ENCODE results near the gene GRAMD1A.
"Not testable (repeated sequence)": the region's sequence is repeated elsewhere in the genome, so short reads cannot be mapped to it uniquely, and the experiment has no call there.

Gene GRAMD1A

DNA sequence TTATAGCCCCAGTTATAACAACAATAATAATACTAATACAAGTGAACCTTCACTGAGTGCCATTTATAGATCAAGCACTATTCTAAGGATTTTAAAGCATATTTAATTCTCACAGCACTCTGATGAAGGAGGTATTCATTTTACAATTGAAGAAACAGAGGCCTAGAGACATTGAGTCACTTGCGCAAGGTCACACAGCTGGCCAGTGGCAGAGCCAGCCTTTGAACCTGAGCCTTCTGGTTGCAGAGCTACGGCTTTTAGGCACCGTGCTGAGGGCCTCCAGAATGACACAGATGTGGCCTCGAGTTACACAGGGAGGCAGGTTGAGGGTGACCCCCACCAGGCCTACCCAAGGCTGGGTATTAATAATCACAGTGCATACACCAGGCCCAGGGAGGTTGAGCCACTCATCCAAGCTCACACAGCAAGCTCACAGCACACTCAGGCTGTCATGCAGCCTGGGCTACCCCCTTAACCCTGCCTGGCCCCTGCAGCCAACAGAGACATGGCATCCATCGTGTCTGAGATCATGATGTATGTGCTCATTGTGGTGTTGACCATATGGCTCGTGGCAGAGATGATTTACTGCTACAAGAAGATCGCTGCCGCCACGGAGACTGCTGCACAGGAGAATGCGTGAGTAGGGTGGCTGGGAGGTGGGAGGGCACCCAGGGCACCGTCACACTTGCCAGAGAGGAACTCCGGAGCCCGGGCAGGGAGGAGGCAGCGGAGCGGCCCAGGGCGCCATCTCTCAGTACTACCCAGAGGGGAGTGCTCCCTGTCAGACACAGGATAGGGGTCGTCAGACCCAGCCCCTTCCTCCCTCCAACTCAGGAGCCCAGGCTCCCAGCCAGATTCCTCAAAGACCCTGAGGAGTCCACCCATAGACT, 38.7 kb downstream of the GRAMD1A start:
- no peak for DNase-seq (ENCODE audit: low read depth)

DNA sequence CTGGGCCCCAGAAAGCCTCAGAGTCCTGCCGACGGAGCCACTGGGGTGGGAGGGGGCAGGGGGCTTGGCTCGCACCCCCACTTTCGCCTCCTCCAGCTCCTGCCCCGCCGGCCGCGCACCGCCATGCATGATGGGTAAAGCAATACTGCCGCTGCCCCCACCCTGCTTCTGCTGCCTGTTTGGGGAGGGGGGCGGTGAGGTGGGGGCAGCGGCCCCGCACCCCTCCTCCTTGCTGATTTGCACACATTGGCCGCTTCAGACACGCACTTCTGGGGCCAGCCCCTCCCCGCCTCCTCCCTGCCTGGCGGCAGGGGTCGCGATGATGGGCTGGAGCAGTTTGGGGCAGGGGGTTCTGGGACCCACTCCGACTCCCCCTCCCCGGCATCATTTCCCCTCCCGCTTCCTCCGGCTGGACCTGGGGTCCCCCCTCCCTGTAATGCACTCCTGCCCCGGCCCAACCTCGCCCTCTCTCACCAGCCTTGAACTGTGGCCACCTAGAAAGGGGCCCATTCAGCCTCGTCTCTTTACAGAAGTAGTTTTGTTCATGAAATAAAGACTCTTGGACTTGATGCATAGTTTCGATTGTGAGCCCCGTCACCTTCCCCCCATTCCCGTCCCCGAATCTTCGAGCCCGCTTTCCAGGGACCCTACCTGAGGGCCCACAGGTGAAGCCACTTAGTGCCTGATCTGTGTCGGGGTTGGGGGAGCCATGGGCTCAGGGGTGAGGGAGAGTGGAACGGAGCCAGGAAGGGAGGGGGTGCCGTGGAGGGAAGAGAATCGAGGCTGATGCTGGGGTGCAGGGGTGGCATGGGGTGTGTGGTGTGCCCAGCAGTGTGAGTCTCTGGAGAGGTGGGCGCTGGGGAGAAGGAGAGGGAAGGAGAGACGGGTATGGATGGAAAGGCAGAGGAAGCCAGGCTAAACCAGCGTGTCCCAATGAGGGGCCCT, 40.0 kb downstream of the GRAMD1A start:
- DNase-seq (ENCODE audit: low read depth) = no peak

DNA sequence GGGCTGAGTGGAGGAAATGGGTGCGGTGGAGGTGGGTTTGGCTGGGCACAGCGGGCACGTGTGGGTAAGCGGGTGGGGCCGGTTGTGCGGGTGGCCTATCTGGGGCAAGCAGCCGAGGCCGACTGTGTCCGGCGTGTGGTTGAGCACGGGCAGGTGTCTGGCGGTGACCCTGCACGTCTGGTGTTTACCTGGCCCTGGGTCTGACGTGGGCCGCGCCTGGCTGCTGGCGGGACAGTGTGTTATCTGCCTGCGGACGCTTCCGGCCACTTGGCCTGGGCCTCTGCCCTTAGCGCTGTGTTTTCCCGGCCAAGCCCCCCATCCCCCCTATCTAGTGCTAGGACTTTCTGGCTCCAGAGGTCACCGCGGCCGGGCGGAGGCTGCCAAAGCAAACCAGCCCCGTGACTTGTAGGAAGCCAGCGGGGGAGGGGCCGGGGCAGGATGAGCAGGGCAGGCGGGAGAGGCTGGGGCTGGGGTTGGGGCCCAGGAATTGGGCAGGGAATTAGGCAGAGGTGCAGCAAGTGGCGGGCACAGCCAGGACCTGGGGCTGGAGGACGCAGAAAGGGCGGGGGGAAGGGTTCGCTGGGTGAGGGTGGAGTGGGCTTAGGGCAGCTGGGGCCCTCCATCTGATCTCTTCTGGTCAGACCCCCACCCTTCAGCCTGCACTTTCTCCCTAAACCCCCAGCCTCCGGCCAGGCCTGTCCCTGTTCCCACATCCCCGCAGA, 40.9 kb downstream of the GRAMD1A start:
- no peak for DNase-seq (ENCODE audit: low read depth)

DNA sequence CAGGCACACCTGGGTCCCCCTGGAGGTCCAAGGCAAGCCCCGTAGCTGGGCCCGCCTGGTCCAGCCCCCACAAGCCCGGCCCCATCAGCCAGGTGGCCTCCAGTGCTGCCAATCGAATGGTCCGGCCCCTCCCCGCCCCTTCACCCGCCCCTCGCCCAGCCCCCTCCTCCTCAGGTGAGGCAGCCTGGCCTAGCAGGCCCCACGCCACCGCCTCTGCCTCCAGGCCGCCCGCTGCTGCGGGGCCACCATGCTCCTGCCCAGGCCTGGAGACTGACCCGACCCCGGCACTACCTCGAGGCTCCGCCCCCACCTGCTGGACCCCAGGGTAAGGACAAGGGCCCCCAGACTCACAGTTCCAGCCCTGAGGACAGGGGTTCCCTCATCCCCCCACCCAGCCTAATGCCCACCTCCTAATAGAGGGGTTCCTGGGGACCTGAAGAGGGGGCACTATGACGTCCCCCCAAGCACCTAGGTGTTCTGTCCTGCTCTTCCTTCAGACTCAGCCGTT, 41.5 kb downstream of the GRAMD1A start, which contains the start of gene HPN:
TSS of gene HPN (plus strand) at position 174 of the 508 bp plus-strand sequence. CDS start 786 bp downstream, outside the sequence.
- DNase-seq (ENCODE audit: low read depth) = no peak

DNA sequence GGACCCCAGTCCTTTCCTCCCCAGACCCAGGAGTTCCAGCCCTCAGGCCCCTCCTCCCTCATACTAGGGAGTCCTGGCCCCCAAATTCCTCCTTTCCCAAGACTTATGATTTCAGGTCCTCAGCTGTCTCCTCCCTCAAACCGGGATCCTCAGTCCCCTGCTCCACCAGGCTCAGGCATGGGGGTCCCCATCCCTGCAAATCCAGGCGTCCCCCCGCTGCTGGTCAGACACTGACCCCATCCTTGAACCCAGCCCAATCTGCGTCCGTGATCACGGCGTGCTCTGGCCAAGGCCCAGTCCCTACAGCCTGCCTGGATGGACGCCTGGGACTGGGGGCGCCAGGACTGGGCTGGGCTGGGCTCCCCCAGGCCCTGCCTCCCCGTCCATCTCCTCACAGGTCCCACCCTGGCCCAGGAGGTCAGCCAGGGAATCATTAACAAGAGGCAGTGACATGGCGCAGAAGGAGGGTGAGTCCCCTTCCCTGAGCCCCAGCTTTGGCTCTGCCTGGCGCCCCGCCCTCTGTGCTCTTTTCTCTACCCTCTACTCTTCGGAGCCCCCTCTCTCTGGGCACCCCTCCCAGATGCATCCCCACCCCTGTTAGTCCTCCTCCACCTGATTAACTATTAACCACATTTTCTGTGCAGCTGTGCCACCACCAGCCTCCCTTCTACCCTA, 42.1 kb downstream of the GRAMD1A start:
- no peak for DNase-seq (ENCODE audit: low read depth)

DNA sequence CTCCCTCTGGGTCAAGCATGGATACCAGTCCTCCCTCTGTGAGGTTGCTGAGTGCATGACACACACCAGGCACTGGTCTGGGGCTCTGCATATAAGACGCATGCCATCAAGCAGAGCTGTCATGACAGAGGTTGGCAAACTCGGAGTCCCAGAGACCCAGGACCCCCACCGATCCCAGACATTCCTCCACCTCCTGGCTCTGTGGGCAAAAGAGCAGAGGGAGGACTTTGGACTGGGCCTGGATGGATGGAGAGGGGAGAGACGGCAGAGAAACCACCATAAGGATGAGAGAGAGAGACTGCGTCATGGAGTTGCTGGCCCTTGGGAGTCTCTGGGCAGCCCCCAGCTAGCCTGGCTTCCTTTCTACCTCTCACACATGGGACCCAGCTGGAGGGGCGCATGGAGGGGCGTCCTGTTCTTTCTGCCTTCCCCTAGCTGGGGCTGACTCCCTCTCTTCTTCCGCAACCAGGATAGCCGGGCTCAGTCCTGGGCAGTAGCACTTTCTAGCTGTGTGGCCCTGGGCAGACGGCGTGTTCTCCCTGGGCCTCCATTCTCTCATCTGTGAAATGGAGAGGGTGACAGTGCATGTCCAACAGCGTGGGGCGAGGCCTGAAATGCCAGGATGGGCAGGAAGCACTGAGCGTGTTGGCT, 43.0 kb downstream of the GRAMD1A start:
- no peak for DNase-seq (ENCODE audit: low read depth)

DNA sequence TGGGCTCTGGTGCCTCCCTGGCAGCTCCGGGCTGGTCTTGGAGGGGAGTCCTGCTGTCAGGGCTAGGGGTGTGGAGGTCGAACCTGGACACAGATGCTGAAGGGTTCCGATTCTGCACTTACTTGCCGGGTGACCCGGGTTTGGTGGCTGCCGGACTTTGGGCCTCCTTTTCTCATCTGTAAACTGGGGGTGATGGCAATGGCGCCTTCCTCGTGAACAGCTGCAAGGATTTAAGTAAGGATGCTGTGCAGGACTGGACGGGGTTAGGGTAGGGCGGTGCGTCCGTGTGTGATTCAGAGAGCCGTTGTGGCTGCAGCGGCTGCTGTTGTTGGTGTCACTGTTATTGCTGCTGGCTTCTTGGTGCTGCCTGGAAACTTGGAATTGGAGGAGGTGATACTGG, 43.8 kb downstream of the GRAMD1A start:
- no peak for DNase-seq (ENCODE audit: low read depth)

DNA sequence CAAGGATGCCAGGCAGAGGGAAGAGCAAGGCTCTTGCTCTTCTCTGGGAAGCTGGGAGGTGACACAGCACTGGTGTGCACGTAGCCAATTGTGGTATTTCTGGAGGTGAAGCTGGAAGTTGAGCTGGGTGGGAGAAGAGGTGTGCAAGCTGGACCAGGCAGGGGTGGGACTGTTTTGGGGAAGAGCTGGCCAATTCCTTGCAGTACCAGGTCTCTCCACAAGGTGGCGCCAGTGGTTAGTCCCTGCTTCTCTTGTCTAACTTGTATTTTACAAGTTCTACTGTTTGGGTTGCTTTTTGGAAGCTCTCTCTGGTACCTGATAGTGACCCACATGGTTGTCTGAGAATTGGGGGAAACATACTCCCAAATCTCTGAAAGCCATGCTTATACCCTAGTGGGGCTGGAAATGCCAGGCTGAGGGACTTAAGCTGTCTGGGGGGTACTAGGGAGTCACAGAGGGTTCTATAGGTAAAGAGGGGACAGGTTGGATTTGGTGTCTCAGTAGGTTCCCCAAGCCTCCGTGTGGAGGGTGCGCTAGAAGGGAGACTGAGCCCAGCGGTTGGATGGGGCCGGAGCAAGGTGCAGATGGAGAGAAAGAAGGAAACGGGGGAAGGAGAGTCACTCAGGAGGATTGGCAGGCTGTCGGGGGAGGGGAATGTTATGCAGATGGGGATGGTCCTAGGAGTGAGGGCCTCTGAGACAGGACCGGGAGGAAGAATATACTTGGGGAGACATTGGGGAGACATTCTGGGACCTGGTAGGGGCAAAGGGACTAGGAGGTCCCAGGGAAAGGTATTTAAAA, 44.4 kb downstream of the GRAMD1A start:
- no peak for DNase-seq (ENCODE audit: low read depth)

DNA sequence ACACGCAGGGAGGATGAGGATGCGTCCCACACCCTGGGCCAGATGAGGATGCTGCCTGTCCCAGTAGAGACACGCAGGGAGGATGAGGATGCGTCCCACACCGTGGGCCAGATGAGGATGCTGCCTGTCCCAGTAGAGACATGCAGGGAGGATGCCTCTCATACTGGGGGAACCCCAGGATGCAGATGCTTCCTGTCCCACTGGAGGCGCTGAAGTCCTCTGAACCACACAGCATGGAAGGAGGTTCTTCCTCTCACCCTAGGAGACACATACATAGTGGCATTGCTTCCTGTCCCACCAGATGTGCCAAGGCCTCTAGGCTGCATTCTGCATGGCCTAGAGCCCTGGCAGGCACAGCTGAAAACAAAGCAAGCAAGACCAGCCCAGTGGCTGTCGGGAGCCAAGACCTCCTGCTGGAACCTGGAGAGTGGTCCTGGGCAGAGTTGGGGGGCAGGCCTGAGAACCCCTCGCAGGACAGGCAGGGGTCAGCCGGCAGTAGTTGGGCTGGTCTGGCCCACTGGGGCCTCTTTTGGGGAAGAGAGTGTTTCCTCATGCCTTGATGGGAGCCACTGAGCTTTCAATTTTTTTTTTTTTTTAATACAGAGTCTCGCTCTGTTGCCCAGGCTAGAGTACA, 45.7 kb downstream of the GRAMD1A start:
- no peak for DNase-seq (ENCODE audit: low read depth)

DNA sequence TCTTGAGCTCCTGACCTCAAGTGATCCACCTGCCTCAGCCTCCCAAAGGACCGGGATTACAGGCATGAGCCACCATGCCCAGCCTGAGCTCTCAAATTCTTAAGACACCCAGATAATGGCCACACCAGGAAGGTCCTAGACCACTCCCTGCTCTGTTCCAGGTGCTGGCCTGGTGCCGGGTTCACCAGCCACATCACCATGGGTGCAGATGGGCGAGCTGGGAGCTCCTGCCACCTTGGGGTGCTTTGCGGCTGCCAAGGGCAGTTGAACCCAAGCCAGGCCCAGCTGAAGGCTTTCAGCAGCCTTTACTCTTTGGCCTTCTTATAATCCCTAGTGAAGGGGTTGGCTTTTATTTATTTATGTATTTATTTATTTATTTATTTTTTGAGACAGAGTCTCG, 46.3 kb downstream of the GRAMD1A start:
- no peak for DNase-seq (ENCODE audit: low read depth)

DNA sequence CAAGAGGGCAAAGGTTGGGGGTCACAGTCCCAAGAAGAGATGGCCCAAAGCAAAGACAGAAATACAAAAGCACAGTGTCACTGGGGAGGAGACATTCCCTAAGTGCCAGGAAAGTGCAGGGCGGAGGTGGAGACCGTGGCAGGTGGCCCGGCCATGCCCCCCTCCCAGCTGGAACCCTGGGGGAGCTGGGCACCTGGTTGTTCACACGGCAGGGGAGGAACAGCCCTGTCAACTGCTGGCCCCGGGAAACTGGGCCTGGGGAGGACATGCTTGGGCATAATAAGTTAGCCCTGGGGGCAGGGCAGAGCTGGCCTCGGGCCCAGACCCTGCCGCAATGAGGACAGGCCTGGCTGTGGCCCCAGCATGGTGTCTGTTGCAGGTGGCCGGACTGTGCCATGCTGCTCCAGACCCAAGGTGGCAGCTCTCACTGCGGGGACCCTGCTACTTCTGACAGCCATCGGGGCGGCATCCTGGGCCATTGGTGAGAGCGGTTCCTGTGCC, 48.8 kb downstream of the GRAMD1A start:
- no peak for DNase-seq (ENCODE audit: low read depth)

DNA sequence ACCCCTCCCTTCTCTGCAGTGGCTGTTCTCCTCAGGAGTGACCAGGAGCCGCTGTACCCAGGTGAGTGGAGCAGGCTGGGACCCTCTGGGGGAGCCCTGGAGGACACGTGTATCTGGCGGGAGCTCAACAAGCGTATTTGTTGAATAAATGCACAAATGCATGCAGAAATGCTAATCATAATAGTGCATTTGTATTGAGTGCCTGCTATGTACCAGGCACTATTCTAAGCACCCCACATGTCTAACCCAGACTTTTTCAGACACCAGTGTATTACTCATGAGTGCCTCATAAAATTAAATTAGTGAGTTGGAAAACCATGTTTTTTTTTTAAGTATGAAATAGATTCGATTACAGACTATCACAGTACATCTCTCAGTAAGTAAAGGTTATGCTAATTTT, 49.3 kb downstream of the GRAMD1A start:
- no peak for DNase-seq (ENCODE audit: low read depth)

DNA sequence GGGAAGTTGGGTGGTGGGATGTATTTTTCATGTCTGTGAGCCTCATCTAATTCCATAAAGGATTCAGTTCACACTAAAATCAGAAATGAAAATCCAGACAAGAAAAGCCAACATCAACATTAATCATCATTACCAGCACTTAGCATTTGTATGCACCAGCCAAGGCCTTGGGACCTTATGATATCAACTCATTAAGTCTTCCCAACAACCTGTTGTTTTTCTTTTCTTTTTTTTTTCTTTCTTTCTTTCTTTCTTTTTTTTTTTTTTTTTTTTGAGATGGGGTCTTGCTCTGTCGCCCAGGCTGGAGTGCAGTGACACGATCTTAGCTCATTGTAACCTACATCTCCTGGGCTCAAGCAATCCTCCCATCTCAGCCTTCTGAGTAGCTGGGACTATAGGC, 50.5 kb downstream of the GRAMD1A start:
- not testable (repeated sequence) for DNase-seq (ENCODE audit: low read depth)

DNA sequence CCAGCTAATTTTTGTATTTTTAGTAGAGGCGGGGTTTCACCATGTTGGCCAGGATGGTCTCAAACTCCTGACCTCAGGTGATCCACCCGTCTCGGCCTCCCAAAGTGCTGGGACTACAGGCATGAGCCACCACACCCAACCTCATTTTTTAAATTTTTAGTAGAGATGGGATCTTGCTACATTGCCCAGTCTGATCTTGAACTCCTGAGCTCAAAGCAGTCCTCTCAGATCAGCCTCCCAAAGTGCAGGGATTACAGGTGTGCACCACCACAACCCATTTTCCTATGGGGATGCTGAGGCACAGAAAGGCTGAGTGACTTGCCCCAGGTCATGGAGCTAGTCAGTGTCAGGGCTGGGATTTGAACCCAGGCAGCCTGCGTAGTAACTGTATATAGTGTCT, 51.1 kb downstream of the GRAMD1A start:
- not testable (repeated sequence) for DNase-seq (ENCODE audit: low read depth)

DNA sequence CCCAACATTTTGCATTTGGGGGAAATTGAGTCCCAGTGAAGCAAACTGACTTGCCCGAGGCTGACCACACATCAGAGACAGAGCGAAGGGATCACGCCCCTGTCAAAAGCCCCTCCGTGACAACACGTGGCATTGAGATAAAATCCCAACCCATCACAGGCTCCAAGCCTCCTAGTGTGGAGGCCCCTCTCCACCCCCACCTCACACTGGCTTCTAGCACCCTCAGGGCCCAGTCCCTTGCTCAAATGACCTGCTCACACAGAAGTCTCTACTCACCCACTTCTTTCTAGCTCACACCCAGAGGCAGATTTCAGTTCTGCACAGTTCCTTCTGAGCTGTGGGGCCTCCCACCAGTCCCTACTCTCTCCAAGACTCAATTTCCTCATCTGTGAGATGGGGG, 51.7 kb downstream of the GRAMD1A start:
- DNase-seq (ENCODE audit: low read depth) = no peak

DNA sequence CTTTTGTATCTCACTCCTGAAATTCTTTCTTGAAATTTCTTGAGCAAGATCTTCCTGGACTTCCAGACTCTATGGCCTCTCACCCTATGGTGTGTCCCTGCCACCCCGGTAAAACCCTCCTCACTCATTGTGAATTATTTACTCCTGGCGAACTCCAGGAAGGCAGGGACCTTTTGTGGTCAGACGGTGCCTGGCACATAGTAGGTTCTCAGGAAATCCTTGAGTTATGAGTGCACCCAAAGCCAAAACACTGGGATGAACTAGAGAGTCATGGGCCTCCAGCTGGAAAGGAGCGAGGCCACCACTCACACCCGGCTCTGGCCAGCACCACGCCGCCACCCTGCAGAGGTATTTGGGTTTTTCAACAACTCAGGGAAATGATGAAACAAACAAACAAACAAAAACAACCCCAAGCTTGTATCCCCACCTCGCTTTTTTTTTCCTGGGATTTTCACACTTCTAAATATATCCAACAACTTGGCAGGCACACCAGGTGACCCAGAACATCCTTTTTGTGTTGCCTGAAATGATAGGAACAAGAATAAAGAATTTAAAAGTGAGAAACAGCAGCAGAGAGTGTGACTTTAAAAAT, 52.6 kb downstream of the GRAMD1A start:
- DNase-seq (ENCODE audit: low read depth) = no peak

DNA sequence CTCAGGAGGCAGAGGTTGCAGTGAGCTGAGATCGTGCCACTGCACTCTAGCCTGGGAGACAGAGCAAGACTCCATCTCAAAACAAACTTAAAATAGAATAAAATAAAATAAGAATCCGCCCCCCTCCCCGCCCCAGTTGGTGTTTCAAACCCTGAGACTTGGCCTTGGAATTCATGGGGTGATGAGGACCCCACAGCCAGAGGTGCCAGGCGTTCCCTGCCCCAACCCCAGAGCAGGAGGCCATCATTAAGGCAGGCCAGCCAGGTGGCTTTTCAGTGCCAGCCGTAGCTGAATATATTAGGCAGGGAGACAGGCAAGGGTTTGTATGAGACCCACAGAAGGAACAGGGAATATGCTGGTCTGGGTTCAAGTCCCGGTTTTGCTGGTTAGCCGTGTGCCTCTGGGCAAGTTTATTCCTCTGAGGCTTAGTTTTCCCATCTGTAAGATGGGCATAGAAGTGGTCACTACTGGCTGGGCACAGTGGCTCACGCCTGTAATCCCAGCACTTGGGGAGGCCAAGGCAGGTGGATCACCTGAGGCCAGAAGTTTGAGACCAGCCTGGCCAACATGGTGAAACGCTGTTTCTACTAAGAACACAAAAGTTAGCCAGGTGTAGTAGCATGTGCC, 53.7 kb downstream of the GRAMD1A start:
- DNase-seq (ENCODE audit: low read depth) = no peak

DNA sequence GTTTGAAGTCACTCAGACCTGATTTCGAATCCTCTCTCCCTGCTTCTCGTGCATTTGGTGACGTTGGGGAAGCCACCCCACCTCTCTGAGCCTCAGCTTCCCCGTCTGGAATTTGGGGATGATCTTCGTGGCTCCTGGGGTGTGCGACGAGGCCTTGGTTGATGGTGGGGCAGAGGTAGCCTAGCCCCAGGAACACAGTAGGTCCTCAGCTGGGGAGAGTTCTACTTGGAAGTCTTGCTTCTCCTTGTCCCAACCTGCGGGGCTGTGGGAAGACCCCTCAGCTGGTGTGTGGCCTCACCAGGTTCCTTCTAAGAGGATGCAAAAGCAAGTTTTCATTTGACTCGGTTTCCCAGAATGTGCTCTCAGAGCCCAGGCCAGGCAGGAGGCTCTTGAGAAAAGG, 54.5 kb downstream of the GRAMD1A start:
- no peak for DNase-seq (ENCODE audit: low read depth)

All from HS-27A (cell line).